Astrocyte (in vitro differentiated cells and primary cell): ENCODE data around the gene ERFL. TPM values are rescaled to one million over a fixed set of nuclear protein-coding genes. Genes with fewer than 3 reads are reported as not detected.

ENCODE experiments used
- DNase-seq: peaks from one replicate; pipeline ENCODE4 v3.0.0-alpha.2; 2010; ENCODE audit warnings: low read depth
- FAIRE-seq: peaks from 2 replicates; lab custom pipeline; 2011; peaks lifted over from hg19 to GRCh38; lab: Jason Lieb, UNC
- H2AFZ ChIP-seq: 2 replicates; pipeline ENCODE4 v1.6.0; 2012; ENCODE audit warnings: low read depth, low read length, inconsistent platforms
- H3K27ac ChIP-seq: 2 replicates; pipeline ENCODE4 v1.5.1; 2011; ENCODE audit warnings: low read depth, low read length, inconsistent platforms
- H3K27me3 ChIP-seq: 2 replicates; pipeline ENCODE4 v1.6.0; 2011; ENCODE audit warnings: low read length, inconsistent platforms; ENCODE audit not compliant: insufficient read depth
- H3K36me3 ChIP-seq: 2 replicates; pipeline ENCODE4 v1.5.1; 2011; ENCODE audit warnings: low read length, inconsistent platforms; ENCODE audit not compliant: insufficient read depth
- H3K4me1 ChIP-seq: 2 replicates; pipeline ENCODE4 v1.5.1; 2011; ENCODE audit warnings: low read length, inconsistent platforms; ENCODE audit not compliant: insufficient read depth
- H3K4me2 ChIP-seq: 2 replicates; pipeline ENCODE4 v1.6.0; 2012; ENCODE audit warnings: low read length, inconsistent platforms
- H3K4me3 ChIP-seq: 2 replicates; pipeline ENCODE4 v1.5.1; 2011; ENCODE audit warnings: low read depth, mild to moderate bottlenecking, low read length, inconsistent platforms; ENCODE audit not compliant: insufficient read depth
- H3K79me2 ChIP-seq: 2 replicates; pipeline ENCODE4 v1.6.0; 2012; ENCODE audit warnings: mild to moderate bottlenecking, low read length, inconsistent platforms; ENCODE audit not compliant: insufficient read depth
- H3K9ac ChIP-seq: 2 replicates; pipeline ENCODE4 v1.6.0; 2012; ENCODE audit warnings: mild to moderate bottlenecking, low read length, inconsistent platforms
- H3K9me3 ChIP-seq: 2 replicates; pipeline ENCODE4 v1.5.1; 2012; ENCODE audit warnings: low read depth, mild to moderate bottlenecking, low read length, inconsistent platforms; ENCODE audit not compliant: insufficient read depth
- H4K20me1 ChIP-seq: 2 replicates; pipeline ENCODE4 v1.6.0; 2012; ENCODE audit warnings: low read length, inconsistent platforms; ENCODE audit not compliant: insufficient read depth
- H3K27ac Mint-ChIP-seq: one replicate; pipeline ENCODE4 v1.8.0; 2021; ENCODE audit warnings: mild to moderate bottlenecking, mixed read lengths; ENCODE audit not compliant: unreplicated experiment
- H3K27me3 Mint-ChIP-seq: one replicate; pipeline ENCODE4 v1.8.0; 2021; ENCODE audit warnings: low read depth, mixed read lengths; ENCODE audit not compliant: unreplicated experiment
- H3K36me3 Mint-ChIP-seq: one replicate; pipeline ENCODE4 v1.8.0; 2021; ENCODE audit warnings: low read depth, mixed read lengths; ENCODE audit not compliant: unreplicated experiment
- H3K4me1 Mint-ChIP-seq: one replicate; pipeline ENCODE4 v1.8.0; 2021; ENCODE audit warnings: low read depth, mixed read lengths; ENCODE audit not compliant: unreplicated experiment
- H3K4me3 Mint-ChIP-seq: one replicate; pipeline ENCODE4 v1.8.0; 2021; ENCODE audit warnings: mild to moderate bottlenecking, moderate library complexity, mixed read lengths; ENCODE audit not compliant: unreplicated experiment
- H3K9me3 Mint-ChIP-seq: one replicate; pipeline ENCODE4 v1.8.0; 2021; ENCODE audit warnings: mild to moderate bottlenecking, mixed read lengths; ENCODE audit not compliant: unreplicated experiment
- EZH2 ChIP-seq: IDR thresholded peaks from 2 replicates; pipeline ENCODE4 v1.6.1; 2012; ENCODE audit warnings: mild to moderate bottlenecking, low read length, inconsistent platforms; ENCODE audit not compliant: insufficient read depth
- total RNA-seq: library from RNA; stranded (reverse); gene quantifications from 2 replicates; pipeline ENCODE4 v1.2.1, GENCODE V29; 2021
- TF ChIP-seq, protein P1 (sequence below): IDR thresholded peaks from 2 replicates; pipeline ENCODE4 v1.5.1; 2011; ENCODE audit warnings: low read depth, mild to moderate bottlenecking, inconsistent platforms, low read length, moderate library complexity; ENCODE audit not compliant: insufficient read depth

Gene ERFL
- total RNA-seq, 1 donor from 2014 or later, result 0.41 TPM

DNA sequence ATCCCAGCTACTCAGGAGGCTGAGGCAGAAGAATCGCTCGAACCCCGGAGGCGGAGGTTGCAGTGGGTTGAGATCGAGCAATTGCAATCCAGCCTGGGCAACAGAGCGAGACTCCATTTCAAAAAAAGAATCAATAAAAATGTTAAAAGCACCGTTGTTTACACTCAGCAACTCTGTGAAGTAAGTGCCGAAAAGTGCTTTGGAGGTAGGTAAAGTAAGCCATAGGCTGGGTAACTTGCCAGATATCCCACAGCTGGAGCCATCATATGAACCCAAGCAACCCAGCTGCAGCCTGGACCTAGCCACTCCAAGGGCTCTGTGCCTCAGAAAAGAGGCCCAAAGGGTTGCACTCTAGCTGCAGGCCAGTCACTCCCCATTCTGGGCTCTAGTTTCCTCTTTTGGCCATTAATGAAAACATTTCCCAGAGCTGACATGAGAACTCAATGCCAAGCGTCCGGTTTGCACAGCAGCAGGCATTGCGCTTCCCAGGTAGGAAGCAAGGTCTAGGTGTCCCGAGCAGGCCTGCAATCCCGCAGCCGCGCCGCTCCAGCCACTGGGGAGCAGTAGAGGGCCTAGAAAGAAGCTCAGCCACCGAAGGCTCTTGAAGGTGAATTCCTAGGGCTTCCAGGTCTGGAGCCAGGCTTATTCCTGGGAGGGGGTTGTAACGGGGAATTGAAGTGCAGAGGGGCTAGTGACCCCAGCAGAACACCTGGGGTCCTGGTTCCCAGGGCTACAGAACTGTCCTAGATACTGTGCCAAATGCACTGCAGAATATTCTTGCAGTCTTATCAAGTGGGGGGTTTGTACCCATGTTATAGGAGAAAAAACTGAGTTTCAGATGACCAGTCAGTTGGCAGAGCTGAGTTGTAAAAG lies 55.2 kb downstream of the ERFL start:
- no peak overlapping the region for H3K9ac ChIP-seq
- Mint-ChIP-seq H3K4me3 (no peak overlapping the region), H3K36me3 (peaks cover 4% of the 10 kb centered on the region), H3K9me3 (no peaks in the 10 kb centered on the region), H3K4me1 (peaks cover 14% of the 10 kb centered on the region), H3K27ac (peak overlapping the region; percentile 80), H3K27me3 (no peaks in the 10 kb centered on the region)
- no peak overlapping the region for H3K27ac ChIP-seq
- H3K9me3 ChIP-seq, result no peaks in the 10 kb centered on the region
- H2AFZ ChIP-seq, result no peak overlapping the region
- no peaks in the 10 kb centered on the region for H3K4me1 ChIP-seq
- no peak for TF ChIP-seq EZH2
- TF ChIP-seq, protein P1, sequence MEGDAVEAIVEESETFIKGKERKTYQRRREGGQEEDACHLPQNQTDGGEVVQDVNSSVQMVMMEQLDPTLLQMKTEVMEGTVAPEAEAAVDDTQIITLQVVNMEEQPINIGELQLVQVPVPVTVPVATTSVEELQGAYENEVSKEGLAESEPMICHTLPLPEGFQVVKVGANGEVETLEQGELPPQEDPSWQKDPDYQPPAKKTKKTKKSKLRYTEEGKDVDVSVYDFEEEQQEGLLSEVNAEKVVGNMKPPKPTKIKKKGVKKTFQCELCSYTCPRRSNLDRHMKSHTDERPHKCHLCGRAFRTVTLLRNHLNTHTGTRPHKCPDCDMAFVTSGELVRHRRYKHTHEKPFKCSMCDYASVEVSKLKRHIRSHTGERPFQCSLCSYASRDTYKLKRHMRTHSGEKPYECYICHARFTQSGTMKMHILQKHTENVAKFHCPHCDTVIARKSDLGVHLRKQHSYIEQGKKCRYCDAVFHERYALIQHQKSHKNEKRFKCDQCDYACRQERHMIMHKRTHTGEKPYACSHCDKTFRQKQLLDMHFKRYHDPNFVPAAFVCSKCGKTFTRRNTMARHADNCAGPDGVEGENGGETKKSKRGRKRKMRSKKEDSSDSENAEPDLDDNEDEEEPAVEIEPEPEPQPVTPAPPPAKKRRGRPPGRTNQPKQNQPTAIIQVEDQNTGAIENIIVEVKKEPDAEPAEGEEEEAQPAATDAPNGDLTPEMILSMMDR, result peak; percentile 47
- peaks cover 36% of the 10 kb centered on the region for H3K36me3 ChIP-seq
- H4K20me1 ChIP-seq, result peaks cover 50% of the 10 kb centered on the region
- H3K27me3 ChIP-seq, result peaks cover 2% of the 10 kb centered on the region
- H3K4me3 ChIP-seq, result no peak overlapping the region
- H3K4me2 ChIP-seq, result no peak overlapping the region
- peak; percentile 43 for DNase-seq
- FAIRE-seq, result no peak
- peaks cover 17% of the 10 kb centered on the region for H3K79me2 ChIP-seq

DNA sequence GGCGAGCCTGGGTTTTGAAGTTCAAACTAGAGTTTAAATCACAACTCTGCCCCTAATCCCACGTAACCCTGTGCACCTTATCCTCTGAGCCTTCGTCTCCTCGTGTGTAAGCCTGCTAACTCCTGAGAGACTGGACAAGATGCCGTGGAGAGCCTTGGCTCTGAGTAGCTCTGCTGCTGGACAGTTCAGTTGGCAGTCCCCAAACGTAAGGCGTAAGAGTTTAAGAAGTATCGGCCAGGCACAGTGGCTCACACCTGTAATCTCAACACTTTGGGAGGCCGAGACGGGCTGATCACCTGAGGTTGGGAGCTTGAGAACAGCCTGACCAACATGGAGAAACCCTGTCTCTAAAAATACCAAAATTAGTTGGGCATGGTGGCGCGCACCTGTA lies 55.9 kb downstream of the ERFL start:
- Histone ChIP-seq H3K27me3 (no peaks in the 10 kb centered on the region), H3K79me2 (peaks cover 23% of the 10 kb centered on the region), H3K4me2 (no peak overlapping the region), H3K4me1 (no peaks in the 10 kb centered on the region), H3K9me3 (no peaks in the 10 kb centered on the region), H3K9ac (no peak overlapping the region), H2AFZ (no peak overlapping the region), H3K27ac (no peak overlapping the region), H4K20me1 (peaks cover 56% of the 10 kb centered on the region), H3K4me3 (no peak overlapping the region), H3K36me3 (peaks cover 42% of the 10 kb centered on the region)
- no peak overlapping the region for H3K4me3 Mint-ChIP-seq
- TF ChIP-seq EZH2, result no peak
- TF ChIP-seq, protein P1, result no peak
- peak overlapping the region; percentile 80 for H3K27ac Mint-ChIP-seq
- FAIRE-seq (no peak), DNase-seq (no peak)
- peaks cover 8% of the 10 kb centered on the region for H3K36me3 Mint-ChIP-seq
- H3K9me3 Mint-ChIP-seq, result no peaks in the 10 kb centered on the region
- H3K4me1 Mint-ChIP-seq, result peaks cover 17% of the 10 kb centered on the region
- H3K27me3 Mint-ChIP-seq, result no peaks in the 10 kb centered on the region
